Mesenchymal stem cell (in vitro differentiated cells and primary cell): ENCODE data around the gene HOXB1.

Source experiments
- DNase-seq: peaks from one replicate; pipeline ENCODE4 v3.0.0-alpha.2; 2013
- H2AFZ ChIP-seq: one replicate; pipeline ENCODE4 v1.6.1; 2013; ENCODE audit warnings: low read depth, mild to moderate bottlenecking, control low read depth, inconsistent platforms, low read length, moderate library complexity
- H2AK5ac ChIP-seq: 2 replicates; pipeline ENCODE4 v1.6.1; 2013; ENCODE audit warnings: low read length, moderate library complexity, mild to moderate bottlenecking, inconsistent platforms; ENCODE audit not compliant: severe bottlenecking
- H2BK120ac ChIP-seq: one replicate; pipeline ENCODE4 v1.6.1; 2013; ENCODE audit warnings: low read depth, mild to moderate bottlenecking, inconsistent platforms, low read length, moderate library complexity
- H2BK12ac ChIP-seq, 2 experiments: one replicate each; pipeline ENCODE4 v1.6.1; 2013; ENCODE audit warnings: inconsistent platforms in 2 of 2, low read length in 2 of 2, mild to moderate bottlenecking in 2 of 2, moderate library complexity in 2 of 2, control low read depth in 1 of 2
- H2BK15ac ChIP-seq: one replicate; pipeline ENCODE4 v1.6.1; 2013; ENCODE audit warnings: mild to moderate bottlenecking, low read depth, inconsistent platforms; ENCODE audit not compliant: poor library complexity, severe bottlenecking
- H2BK5ac ChIP-seq: 2 replicates; pipeline ENCODE4 v1.6.1; 2013; ENCODE audit warnings: low read depth, mild to moderate bottlenecking, low read length, control low read depth, inconsistent platforms; ENCODE audit not compliant: poor library complexity, severe bottlenecking
- H3K14ac ChIP-seq, 2 experiments: one replicate each; pipeline ENCODE4 v1.6.1; 2013; ENCODE audit warnings: inconsistent platforms in 2 of 2, low read length in 2 of 2, control low read depth in 1 of 2, mild to moderate bottlenecking in 1 of 2, moderate library complexity in 1 of 2
- H3K18ac ChIP-seq, 2 experiments: one replicate each; pipeline ENCODE4 v1.6.1; 2013; ENCODE audit warnings: inconsistent platforms in 2 of 2, low read length in 2 of 2, control low read depth in 1 of 2, low read depth in 1 of 2, mild to moderate bottlenecking in 1 of 2
- H3K23ac ChIP-seq, 2 experiments: one replicate each; pipeline ENCODE4 v1.6.1; 2013; ENCODE audit warnings: inconsistent platforms in 2 of 2, low read length in 2 of 2, mild to moderate bottlenecking in 2 of 2, moderate library complexity in 2 of 2, control low read depth in 1 of 2
- H3K27ac ChIP-seq: 2 replicates; pipeline ENCODE4 v1.5.1; 2013; ENCODE audit warnings: mild to moderate bottlenecking, moderate library complexity, low read length, control low read depth, inconsistent platforms; ENCODE audit not compliant: poor library complexity, severe bottlenecking
- H3K27me3 ChIP-seq, 2 experiments: 2 replicates each; pipeline versions ENCODE4 v1.6.1 to v1.7.0; 2013; ENCODE audit warnings: low read length in 2 of 2, mild to moderate bottlenecking in 2 of 2, moderate library complexity in 2 of 2, control low read depth in 1 of 2, inconsistent platforms in 1 of 2; ENCODE audit not compliant: control insufficient read depth in 1 of 2, insufficient read depth in 1 of 2
- H3K36me3 ChIP-seq, 2 experiments: 2 replicates each; pipeline versions ENCODE4 v1.6.1 to v1.7.0; 2013; ENCODE audit warnings: low read length in 2 of 2, control low read depth in 1 of 2, inconsistent platforms in 1 of 2, low read depth in 1 of 2, mild to moderate bottlenecking in 1 of 2; ENCODE audit not compliant: insufficient read depth in 2 of 2, control insufficient read depth in 1 of 2
- H3K4ac ChIP-seq, 2 experiments: one replicate each; pipeline ENCODE4 v1.6.1; 2013; ENCODE audit warnings: inconsistent platforms in 2 of 2, low read length in 2 of 2, mild to moderate bottlenecking in 2 of 2, moderate library complexity in 2 of 2, control low read depth in 1 of 2, low read depth in 1 of 2
- H3K4me1 ChIP-seq: 2 replicates; pipeline ENCODE4 v1.6.1; 2013; ENCODE audit warnings: low read depth, low read length, control low read depth; ENCODE audit not compliant: control insufficient read depth, insufficient read depth
- H3K4me2 ChIP-seq: 2 replicates; pipeline ENCODE4 v1.6.1; 2013; ENCODE audit warnings: low read length, mild to moderate bottlenecking, inconsistent platforms; ENCODE audit not compliant: poor library complexity, severe bottlenecking
- H3K4me3 ChIP-seq, 2 experiments: 2 replicates each; pipeline versions ENCODE4 v1.5.1 to v1.7.0; 2013; ENCODE audit warnings: low read length in 2 of 2, mild to moderate bottlenecking in 2 of 2, control low read depth in 1 of 2, low read depth in 1 of 2; ENCODE audit not compliant: insufficient read depth in 1 of 2
- H3K79me1 ChIP-seq: replicated peaks from 2 replicates; pipeline ENCODE4 v1.6.1; 2013; ENCODE audit warnings: mild to moderate bottlenecking, control low read depth, low read length, inconsistent platforms; ENCODE audit not compliant: poor library complexity, severe bottlenecking
- H3K9ac ChIP-seq: 2 replicates; pipeline ENCODE4 v1.7.0; 2013; ENCODE audit warnings: mild to moderate bottlenecking, low read length, moderate library complexity
- H3K9me3 ChIP-seq: 2 replicates; pipeline ENCODE4 v1.7.0; 2013; ENCODE audit warnings: mild to moderate bottlenecking, low read length; ENCODE audit not compliant: control insufficient read depth
- H4K8ac ChIP-seq: one replicate; pipeline ENCODE4 v1.6.1; 2013; ENCODE audit warnings: inconsistent platforms, mild to moderate bottlenecking, low read length, moderate library complexity
- H4K91ac ChIP-seq: one replicate; pipeline ENCODE4 v1.6.1; 2013; ENCODE audit warnings: mild to moderate bottlenecking, low read length, inconsistent platforms
- WGBS: methylation state at CpG from one replicate; pipeline ENCODE4 v1.1.7; 2013; ENCODE audit warnings: mixed read lengths; 5-methylcytosine and 5-hydroxymethylcytosine counted together

HOXB1 gene

DNA sequence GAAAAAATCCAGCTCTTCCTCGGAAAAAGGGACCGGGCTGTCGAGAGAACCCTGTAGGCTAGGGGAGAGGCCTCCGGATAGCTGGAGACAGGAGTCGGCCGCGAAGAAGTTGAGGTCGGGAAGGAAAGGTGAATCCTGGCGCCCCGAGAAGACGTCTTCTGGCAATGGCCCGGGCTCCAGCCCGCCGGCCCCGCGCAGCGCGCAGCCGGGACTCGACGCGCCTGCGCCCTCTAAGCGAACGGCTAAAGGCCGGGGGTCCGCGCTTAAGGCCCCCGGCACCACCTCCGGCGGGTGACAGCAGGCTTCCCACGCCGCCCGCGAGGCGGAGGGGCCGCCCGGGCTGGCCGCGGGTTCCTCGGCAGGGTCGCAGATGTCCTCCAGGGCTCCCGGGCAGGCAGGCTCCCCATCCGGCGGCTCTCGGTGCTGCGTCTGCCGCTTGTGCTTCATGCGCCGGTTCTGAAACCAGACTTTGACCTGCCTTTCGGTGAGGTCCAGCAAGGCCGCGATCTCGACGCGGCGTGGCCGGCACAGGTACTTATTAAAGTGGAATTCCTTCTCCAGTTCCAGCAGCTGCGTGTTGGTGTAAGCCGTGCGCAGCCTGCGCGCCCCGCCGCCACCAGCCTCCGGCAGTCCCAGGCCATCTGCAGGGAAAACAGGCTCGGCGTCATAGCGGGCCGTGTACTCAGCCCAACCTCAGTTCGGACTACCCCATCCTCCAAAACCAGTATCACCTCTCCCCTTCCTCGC is 12.5 kb upstream of the HOXB1 start:
- Histone ChIP-seq H2AK5ac (peak overlapping the region; percentile 2), H2BK120ac (peak overlapping the region; percentile 89), H2BK15ac (peak overlapping the region; percentile 90), H3K14ac (peak overlapping the region in 1 of 2 experiments; percentile 96), H4K91ac (peak overlapping the region; percentile 85), H3K27ac (peak overlapping the region; percentile 99), H3K4me3 (peak overlapping the region; percentile 73 to 97), H3K4me1 (peaks cover 20% of the 10 kb centered on the region), H3K23ac (peak overlapping the region in 1 of 2 experiments; percentile 34), H3K18ac (peak overlapping the region; percentile 93 to 96), H4K8ac (peak overlapping the region; percentile 78), H3K27me3 (no peaks in the 10 kb centered on the region), H2BK5ac (peak overlapping the region; percentile 85), H3K4me2 (peak overlapping the region; percentile 63), H3K9ac (peak overlapping the region; percentile 100), H3K36me3 (peaks cover 17% of the 10 kb centered on the region in 2 experiments), H3K9me3 (no peaks in the 10 kb centered on the region), H3K4ac (peak overlapping the region; percentile 88 to 89), H2AFZ (no peak overlapping the region), H3K79me1 (no peaks in the 10 kb centered on the region), H2BK12ac (peak overlapping the region; percentile 4 to 90)
- DNase-seq = peak; percentile 66
- WGBS = under 1% methylated on average over 65 of the region's 72 CpGs

DNA sequence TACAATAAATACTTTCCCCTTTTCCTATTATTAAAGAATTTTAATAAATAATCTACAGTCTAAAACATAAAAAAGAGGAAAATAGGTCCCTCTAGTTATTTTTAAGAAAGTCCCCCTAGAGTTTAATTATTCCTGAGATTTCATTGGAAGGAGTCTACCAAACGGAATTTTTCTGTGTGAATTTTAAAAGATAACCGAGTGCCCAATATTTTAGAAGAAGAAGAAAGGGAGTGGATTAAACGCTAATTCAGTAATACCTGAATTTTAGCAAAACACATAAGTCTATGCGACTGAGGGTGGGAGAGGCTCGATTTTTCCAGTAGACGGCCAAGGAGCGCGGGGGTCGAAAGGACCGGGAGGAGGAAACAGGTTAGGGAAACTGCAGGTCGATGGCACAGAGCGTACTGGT is 11.9 kb upstream of the HOXB1 start:
- H3K18ac ChIP-seq = peak overlapping the region; percentile 93 to 96

DNA sequence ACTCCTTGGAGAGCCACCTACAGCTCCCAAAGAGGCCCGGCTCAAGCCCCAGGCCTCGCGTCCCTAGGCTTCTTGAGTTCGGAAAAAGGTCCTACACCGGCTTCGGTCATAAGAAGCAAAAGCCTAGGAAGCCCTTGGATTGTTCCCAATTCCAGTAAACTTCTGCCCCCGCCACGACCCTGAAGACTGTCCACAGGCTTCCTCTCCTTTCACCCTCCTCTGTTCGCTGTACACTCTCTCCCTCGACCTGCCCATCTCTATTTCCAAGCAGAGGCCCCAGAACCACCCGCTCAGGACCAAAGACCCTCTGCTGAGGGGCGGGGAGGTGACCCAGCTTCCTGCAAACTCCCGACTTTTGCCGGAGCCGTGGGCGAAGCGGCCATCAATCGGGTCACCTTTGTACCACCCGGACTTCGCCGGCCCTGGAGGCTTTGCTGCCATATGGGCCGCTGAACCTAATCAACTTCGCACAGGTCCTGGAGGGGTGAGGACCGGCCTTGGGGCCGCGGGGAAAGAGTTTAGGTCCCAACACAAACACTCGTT is 11.4 kb upstream of the HOXB1 start:
- peak; percentile 62 for DNase-seq
- WGBS = under 1% methylated on average over 21 of the region's 27 CpGs
- Histone ChIP-seq H3K27me3 (no peaks in the 10 kb centered on the region), H3K4ac (peak overlapping the region; percentile 76 to 93), H4K91ac (peak overlapping the region; percentile 96), H3K79me1 (no peaks in the 10 kb centered on the region), H3K4me3 (peak overlapping the region; percentile 70 to 97), H2BK12ac (peak overlapping the region; percentile 45 to 82), H2BK15ac (peak overlapping the region; percentile 62), H2AFZ (no peak overlapping the region), H4K8ac (peak overlapping the region; percentile 93), H2BK120ac (peak overlapping the region; percentile 98), H3K9me3 (no peaks in the 10 kb centered on the region), H3K4me1 (peaks cover 19% of the 10 kb centered on the region), H2AK5ac (peak overlapping the region; percentile 88), H3K23ac (peak overlapping the region; percentile 93 to 99), H3K14ac (peak overlapping the region; percentile 29 to 44), H3K4me2 (peak overlapping the region; percentile 79), H3K9ac (peak overlapping the region; percentile 100), H3K27ac (peak overlapping the region; percentile 99), H3K18ac (peak overlapping the region; percentile 88 to 99), H3K36me3 (peaks cover 14 to 17% of the 10 kb centered on the region in 2 experiments), H2BK5ac (peak overlapping the region; percentile 97)

More for the DNA sequence above, 11.9 kb upstream of the HOXB1 start:
- Histone ChIP-seq H3K36me3 (peaks cover 14 to 17% of the 10 kb centered on the region in 2 experiments), H2AK5ac (peak overlapping the region; percentile 2), H3K9me3 (no peaks in the 10 kb centered on the region), H2AFZ (no peak overlapping the region), H2BK12ac (no peak overlapping the region), H3K4me1 (peaks cover 19% of the 10 kb centered on the region), H4K8ac (peak overlapping the region; percentile 56), H3K4ac (peak overlapping the region; percentile 88 to 89), H2BK120ac (peak overlapping the region; percentile 89), H4K91ac (peak overlapping the region; percentile 41), H3K23ac (no peak overlapping the region), H3K27me3 (no peaks in the 10 kb centered on the region), H3K27ac (peak overlapping the region; percentile 99), H3K79me1 (no peaks in the 10 kb centered on the region), H2BK5ac (peak overlapping the region; percentile 85), H2BK15ac (no peak overlapping the region), H3K14ac (no peak overlapping the region), H3K9ac (peak overlapping the region; percentile 100), H3K4me3 (peak overlapping the region; percentile 73 to 97), H3K4me2 (peak overlapping the region; percentile 63)
- no peak for DNase-seq
- 3% methylated on average over 12 of the region's 12 CpGs for WGBS

DNA sequence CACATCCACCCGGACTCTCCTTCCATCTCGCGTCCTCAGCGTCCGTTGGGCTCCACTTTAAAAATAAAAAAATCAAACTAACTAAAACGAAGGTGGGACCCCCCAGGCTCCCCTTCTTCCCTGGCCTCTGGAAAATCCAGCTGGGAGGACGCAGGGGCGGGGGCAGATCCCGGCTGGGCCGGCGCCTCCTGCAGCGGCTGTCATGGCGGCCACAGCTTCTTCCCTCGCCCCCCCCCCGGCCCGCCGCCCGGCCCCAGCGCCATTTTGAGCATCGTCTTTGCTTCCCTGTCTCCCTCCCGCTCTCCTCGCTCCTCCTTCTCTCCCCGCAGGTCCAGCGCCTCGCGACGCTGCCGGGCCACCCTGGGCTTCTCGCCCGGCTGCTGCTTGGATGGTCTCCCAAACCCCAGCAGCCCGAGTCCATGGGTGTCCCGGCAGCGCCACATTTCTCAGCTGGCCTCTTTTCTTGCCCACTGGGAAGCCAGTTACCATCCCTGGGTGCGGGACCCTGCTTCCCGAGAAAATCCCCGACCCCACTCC is 10.8 kb upstream of the HOXB1 start:
- Histone ChIP-seq H3K4ac (peak overlapping the region; percentile 76 to 93), H3K9ac (peak overlapping the region; percentile 100), H3K4me1 (peaks cover 16% of the 10 kb centered on the region), H3K23ac (peak overlapping the region in 1 of 2 experiments; percentile 93), H3K27me3 (no peaks in the 10 kb centered on the region), H2AK5ac (peak overlapping the region; percentile 88), H2BK15ac (peak overlapping the region; percentile 62), H3K9me3 (no peaks in the 10 kb centered on the region), H3K27ac (peak overlapping the region; percentile 99), H3K4me3 (peak overlapping the region; percentile 70 to 97), H2BK120ac (peak overlapping the region; percentile 98), H3K36me3 (peaks cover 14 to 17% of the 10 kb centered on the region in 2 experiments), H2AFZ (no peak overlapping the region), H4K91ac (peak overlapping the region; percentile 96), H2BK5ac (peak overlapping the region; percentile 97), H3K18ac (peak overlapping the region; percentile 88 to 99), H3K4me2 (peak overlapping the region; percentile 79), H3K79me1 (no peaks in the 10 kb centered on the region), H4K8ac (peak overlapping the region; percentile 93), H3K14ac (peak overlapping the region; percentile 50 to 73), H2BK12ac (peak overlapping the region; percentile 82 to 89)
- DNase-seq = peak; percentile 80
- under 1% methylated on average over 36 of the region's 36 CpGs for WGBS
